HEK293 (cell line): ENCODE data around the gene MYH8.

Experiments
- CTCF ChIA-PET: fragments of 350-600 bp; formaldehyde crosslinking; extraction: SDS; loops from one replicate; lab custom pipeline; 2021; ENCODE audit warnings: antibody characterized with exemption; lab: Yijun Ruan, JAX
- POLR2A ChIA-PET: fragments of 300-600 bp; formaldehyde crosslinking; extraction: SDS; loops from one replicate; lab custom pipeline; 2020; ENCODE audit warnings: antibody characterized with exemption, inconsistent platforms; lab: Yijun Ruan, JAX
- H3K27ac ChIP-seq: fragments of 200-500 bp; sonication (Bioruptor generic); 2 replicates; pipeline ENCODE4 v1.5.1; 2014; ENCODE audit warnings: low read depth, low read length, control low read depth, inconsistent platforms; ENCODE audit errors: extremely low read depth
- H3K36me3 ChIP-seq, 2 experiments: fragments of 200-500 bp in 1 of 2; sonication (Bioruptor generic) in 1 of 2; 1 replicate in 1 of 2; 2 replicates in 1 of 2; pipeline ENCODE4 v1.5.1; 2014 to 2017; ENCODE audit warnings: inconsistent platforms in 2 of 2, low read length in 2 of 2; ENCODE audit not compliant: control insufficient read depth in 2 of 2, insufficient read depth in 1 of 2
- H3K4me1 ChIP-seq: fragments of 200-500 bp; sonication (Bioruptor generic); 2 replicates; pipeline ENCODE4 v1.5.1; 2014; ENCODE audit warnings: mild to moderate bottlenecking, low read length, inconsistent platforms; ENCODE audit not compliant: control insufficient read depth, insufficient read depth
- H3K4me3 ChIP-seq: 2 replicates; pipeline ENCODE4 v1.5.1; 2011; ENCODE audit warnings: low read depth, mild to moderate bottlenecking, control low read depth, low read length, moderate library complexity
- H3K9me3 ChIP-seq: fragments of 200-500 bp; sonication (Bioruptor generic); 2 replicates; pipeline ENCODE4 v1.5.1; 2014; ENCODE audit warnings: low read depth, low read length, inconsistent platforms; ENCODE audit not compliant: control insufficient read depth, insufficient read depth
- ATF2 ChIP-seq: fragments of 450-650 bp; formaldehyde crosslinking; IDR thresholded peaks from 2 replicates; pipeline ENCODE4 v1.5.1; 2016; ENCODE audit warnings: missing biosample characterization, missing genetic modification characterization, low read depth
- IKZF3 ChIP-seq: fragments of 450-650 bp; IDR thresholded peaks from 2 replicates; pipeline ENCODE4 v1.5.0; 2018; ENCODE audit warnings: missing biosample characterization, mild to moderate bottlenecking, missing genetic modification characterization, moderate library complexity
- KLF1 ChIP-seq: fragments of 450-650 bp; formaldehyde crosslinking; IDR thresholded peaks from 2 replicates; pipeline ENCODE4 v1.5.1; 2016; ENCODE audit warnings: missing biosample characterization, missing genetic modification characterization
- KLF16 ChIP-seq: fragments of 450-650 bp; formaldehyde crosslinking; IDR thresholded peaks from 2 replicates; pipeline ENCODE4 v1.5.1; 2017; ENCODE audit warnings: missing biosample characterization, missing genetic modification characterization
- OVOL3 ChIP-seq: fragments of 450-650 bp; formaldehyde crosslinking; IDR thresholded peaks from 2 replicates; pipeline ENCODE4 v1.5.1; 2016; ENCODE audit warnings: missing biosample characterization, missing genetic modification characterization
- SALL2 ChIP-seq: fragments of 450-650 bp; formaldehyde crosslinking; IDR thresholded peaks from 2 replicates; pipeline ENCODE4 v1.5.0; 2017; ENCODE audit warnings: missing biosample characterization, mild to moderate bottlenecking, missing genetic modification characterization, borderline replicate concordance
- SCRT1 ChIP-seq: fragments of 450-650 bp; formaldehyde crosslinking; IDR thresholded peaks from 2 replicates; pipeline ENCODE4 v1.5.1; 2016; ENCODE audit warnings: missing biosample characterization, missing genetic modification characterization, borderline replicate concordance
- SCRT2 ChIP-seq: fragments of 450-650 bp; formaldehyde crosslinking; IDR thresholded peaks from 2 replicates; pipeline ENCODE4 v1.5.1; 2016; ENCODE audit warnings: missing biosample characterization, missing genetic modification characterization
- SETDB1 ChIP-seq: IDR thresholded peaks from one replicate; pipeline ENCODE4 v1.6.1; 2017; ENCODE audit warnings: mild to moderate bottlenecking, low read length, moderate library complexity, mixed read lengths; ENCODE audit not compliant: insufficient read length
- ZBTB21 ChIP-seq: fragments of 450-650 bp; formaldehyde crosslinking; IDR thresholded peaks from 2 replicates; pipeline ENCODE4 v1.5.1; 2017; ENCODE audit warnings: missing biosample characterization, missing genetic modification characterization
- ZBTB48 ChIP-seq: fragments of 450-650 bp; formaldehyde crosslinking; IDR thresholded peaks from 2 replicates; pipeline ENCODE4 v1.5.1; 2016; ENCODE audit warnings: missing biosample characterization, missing genetic modification characterization
- ZNF112 ChIP-seq: fragments of 450-650 bp; formaldehyde crosslinking; IDR thresholded peaks from 2 replicates; pipeline ENCODE4 v1.5.0; 2017; ENCODE audit warnings: missing biosample characterization, missing genetic modification characterization
- ZNF133 ChIP-seq: fragments of 450-650 bp; formaldehyde crosslinking; IDR thresholded peaks from 2 replicates; pipeline ENCODE4 v1.5.1; 2016; ENCODE audit warnings: missing biosample characterization, missing genetic modification characterization
- ZNF2 ChIP-seq: fragments of 450-650 bp; formaldehyde crosslinking; IDR thresholded peaks from 2 replicates; pipeline ENCODE4 v1.5.1; 2016; ENCODE audit warnings: missing biosample characterization, missing genetic modification characterization
- ZNF311 ChIP-seq: fragments of 450-650 bp; formaldehyde crosslinking; IDR thresholded peaks from 2 replicates; pipeline ENCODE4 v1.5.1; 2017; ENCODE audit warnings: missing biosample characterization, missing genetic modification characterization, borderline replicate concordance
- ZNF404 ChIP-seq: fragments of 450-650 bp; formaldehyde crosslinking; IDR thresholded peaks from 2 replicates; pipeline ENCODE4 v1.5.1; 2017; ENCODE audit warnings: missing biosample characterization, missing genetic modification characterization
- ZNF530 ChIP-seq: fragments of 450-650 bp; formaldehyde crosslinking; IDR thresholded peaks from 2 replicates; pipeline ENCODE4 v1.5.1; 2016; ENCODE audit warnings: low read depth, missing biosample characterization, missing genetic modification characterization
- ZNF544 ChIP-seq: fragments of 450-650 bp; formaldehyde crosslinking; IDR thresholded peaks from 2 replicates; pipeline ENCODE4 v1.5.0; 2017; ENCODE audit warnings: missing biosample characterization, missing genetic modification characterization
- ZNF571 ChIP-seq: fragments of 450-650 bp; formaldehyde crosslinking; IDR thresholded peaks from 2 replicates; pipeline ENCODE4 v1.5.0; 2017; ENCODE audit warnings: missing biosample characterization, missing genetic modification characterization
- ZNF639 ChIP-seq: fragments of 450-650 bp; formaldehyde crosslinking; IDR thresholded peaks from 2 replicates; pipeline ENCODE4 v1.5.1; 2016; ENCODE audit warnings: missing biosample characterization, missing genetic modification characterization
- ZSCAN16 ChIP-seq: fragments of 450-650 bp; formaldehyde crosslinking; IDR thresholded peaks from 2 replicates; pipeline ENCODE4 v1.5.1; 2016; ENCODE audit warnings: missing biosample characterization, missing genetic modification characterization
- TF ChIP-seq, protein P1 (sequence below): fragments of 450-650 bp; formaldehyde crosslinking; IDR thresholded peaks from 2 replicates; pipeline ENCODE4 v1.5.1; 2017; ENCODE audit warnings: missing biosample characterization, missing genetic modification characterization

MYH8 gene

DNA sequence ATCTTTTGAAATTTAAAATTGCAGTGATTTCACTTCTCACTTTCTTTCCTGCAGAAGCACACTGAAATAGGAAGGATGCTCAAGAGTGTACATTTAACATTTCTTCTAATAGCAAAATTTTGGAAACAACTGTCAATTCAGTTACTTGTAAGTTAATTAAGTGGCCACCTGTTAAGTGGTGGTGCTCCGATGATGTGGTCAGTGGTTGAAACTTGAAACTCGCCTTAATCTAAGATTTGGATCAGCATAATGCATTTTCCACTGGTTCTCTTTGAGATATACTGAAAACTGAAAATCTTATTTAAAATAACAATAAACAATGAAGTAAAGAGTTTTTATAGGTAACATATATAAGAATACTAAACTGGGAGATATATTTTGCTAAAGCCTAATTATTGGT lies 7.0 kb upstream of the MYH8 start:
- TF ChIP-seq ZNF639 (tag by site-specific recombination) (no peak), SALL2 (tag by site-specific recombination) (no peak), ZBTB21 (tag by site-specific recombination) (no peak), ZNF530 (tag by site-specific recombination) (no peak), ZNF571 (tag by site-specific recombination) (no peak), SCRT1 (tag by site-specific recombination) (no peak), IKZF3 (no peak), ZNF311 (tag by site-specific recombination) (no peak), ATF2 (tag by site-specific recombination) (no peak), SCRT2 (tag by site-specific recombination) (no peak), KLF1 (tag by site-specific recombination) (no peak), KLF16 (tag by site-specific recombination) (no peak), ZSCAN16 (no peak), ZNF2 (tag by site-specific recombination) (no peak), ZNF404 (tag by site-specific recombination) (no peak), ZNF133 (tag by site-specific recombination) (no peak), SETDB1 (no peak)
- TF ChIP-seq, all 188 proteins: peak for 0
- POLR2A ChIA-PET: no interaction called here
- no peak overlapping the region for H3K27ac ChIP-seq
- CTCF ChIA-PET: interaction anchor here (1.0 kb wide), 1 partner anchor 500 kb away, joined by 4 read pairs; no protein-coding TSS in a partner anchor
- H3K4me3 ChIP-seq: no peak overlapping the region
- H3K9me3 ChIP-seq: no peaks in the 10 kb centered on the region
- no peaks in the 10 kb centered on the region for H3K36me3 ChIP-seq
- H3K4me1 ChIP-seq: no peaks in the 10 kb centered on the region

- TF ChIP-seq ZBTB48 (tag by site-specific recombination): no peak
- TF ChIP-seq ZNF112 (tag by site-specific recombination): no peak
- no peak for TF ChIP-seq OVOL3
- no peak for TF ChIP-seq ZNF544 (tag by site-specific recombination)
- TF ChIP-seq, protein P1, sequence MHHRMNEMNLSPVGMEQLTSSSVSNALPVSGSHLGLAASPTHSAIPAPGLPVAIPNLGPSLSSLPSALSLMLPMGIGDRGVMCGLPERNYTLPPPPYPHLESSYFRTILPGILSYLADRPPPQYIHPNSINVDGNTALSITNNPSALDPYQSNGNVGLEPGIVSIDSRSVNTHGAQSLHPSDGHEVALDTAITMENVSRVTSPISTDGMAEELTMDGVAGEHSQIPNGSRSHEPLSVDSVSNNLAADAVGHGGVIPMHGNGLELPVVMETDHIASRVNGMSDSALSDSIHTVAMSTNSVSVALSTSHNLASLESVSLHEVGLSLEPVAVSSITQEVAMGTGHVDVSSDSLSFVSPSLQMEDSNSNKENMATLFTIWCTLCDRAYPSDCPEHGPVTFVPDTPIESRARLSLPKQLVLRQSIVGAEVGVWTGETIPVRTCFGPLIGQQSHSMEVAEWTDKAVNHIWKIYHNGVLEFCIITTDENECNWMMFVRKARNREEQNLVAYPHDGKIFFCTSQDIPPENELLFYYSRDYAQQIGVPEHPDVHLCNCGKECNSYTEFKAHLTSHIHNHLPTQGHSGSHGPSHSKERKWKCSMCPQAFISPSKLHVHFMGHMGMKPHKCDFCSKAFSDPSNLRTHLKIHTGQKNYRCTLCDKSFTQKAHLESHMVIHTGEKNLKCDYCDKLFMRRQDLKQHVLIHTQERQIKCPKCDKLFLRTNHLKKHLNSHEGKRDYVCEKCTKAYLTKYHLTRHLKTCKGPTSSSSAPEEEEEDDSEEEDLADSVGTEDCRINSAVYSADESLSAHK (tag by site-specific recombination): no peak
- TF ChIP-seq, all 188 proteins: peak for 0
- POLR2A ChIA-PET: no interaction called here
- no peaks in the 10 kb centered on the region for H3K9me3 ChIP-seq
- no peaks in the 10 kb centered on the region for H3K36me3 ChIP-seq
- CTCF ChIA-PET: interaction anchor here (0.6 to 1.7 kb wide), 3 partner anchors 9 to 151 kb away, joined by 3 to 5 read pairs (median 4); no protein-coding TSS in a partner anchor
- H3K4me3 ChIP-seq: no peak overlapping the region
- no peaks in the 10 kb centered on the region for H3K4me1 ChIP-seq
- H3K27ac ChIP-seq: no peak overlapping the region
Measured at GRCh38 chr17:10421211-10421610, 539 bp downstream of the MYH8 start.
